ENCODE results near the gene BRD9. TPM values are rescaled to one million over a fixed set of nuclear protein-coding genes. Genes with fewer than 3 reads are reported as not detected.
"Not testable (repeated sequence)": the region's sequence is repeated elsewhere in the genome, so short reads cannot be mapped to it uniquely, and the experiment has no call there.

Gene BRD9
- total RNA-seq, 4 donors from 2014 or later, result 26.5 to 44.9 (median 34.3) TPM

DNA sequence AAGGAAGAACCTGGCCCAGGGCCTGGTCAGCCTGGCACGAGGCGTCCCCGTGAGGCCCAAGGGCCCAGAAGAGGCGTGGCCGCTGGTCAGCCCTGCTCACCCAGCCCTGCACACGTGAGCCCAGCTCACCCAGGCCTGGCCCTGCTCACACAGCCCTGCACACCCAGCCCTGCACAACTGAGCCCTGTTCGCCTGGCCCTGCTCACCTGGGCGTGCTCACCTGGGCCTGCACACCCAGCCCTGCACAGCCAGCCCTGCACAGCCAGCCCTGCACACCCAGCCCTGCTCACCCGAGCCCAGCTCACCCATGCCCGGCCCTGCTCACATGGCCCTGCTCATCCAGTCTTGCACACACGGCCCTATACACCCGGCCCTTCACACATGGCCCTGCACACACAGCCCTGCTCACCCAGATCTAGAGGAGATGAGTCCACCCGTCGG lies 43.9 kb downstream of the BRD9 start:
- Histone ChIP-seq H3K4me3 (no peak overlapping the region), H3K4me1 (peaks cover 7 to 24% (median 18%) of the 10 kb centered on the region in 4 donors), H3K9me3 (no peaks in the 10 kb centered on the region), H3K27ac (replicated peaks in 1 of 4) (no peak overlapping the region), H3K36me3 (peaks cover 0 to 6% (median 0%) of the 10 kb centered on the region in 4 donors), H3K27me3 (peaks cover 0 to 33% (median 0%) of the 10 kb centered on the region in 4 donors)
- DNase-seq (ENCODE audit: extremely low spot score), result no peak
- intact Hi-C loops (cut with DNase I), result no loop called here
- TF ChIP-seq EP300 (IDR thresholded peaks at IDR 0.05) (no peak), POLR2A (IDR thresholded peaks at IDR 0.05; ENCODE audit: low read depth) (no peak), POLR2AphosphoS5 (IDR thresholded peaks at IDR 0.05) (no peak)
- TF ChIP-seq, protein P1, sequence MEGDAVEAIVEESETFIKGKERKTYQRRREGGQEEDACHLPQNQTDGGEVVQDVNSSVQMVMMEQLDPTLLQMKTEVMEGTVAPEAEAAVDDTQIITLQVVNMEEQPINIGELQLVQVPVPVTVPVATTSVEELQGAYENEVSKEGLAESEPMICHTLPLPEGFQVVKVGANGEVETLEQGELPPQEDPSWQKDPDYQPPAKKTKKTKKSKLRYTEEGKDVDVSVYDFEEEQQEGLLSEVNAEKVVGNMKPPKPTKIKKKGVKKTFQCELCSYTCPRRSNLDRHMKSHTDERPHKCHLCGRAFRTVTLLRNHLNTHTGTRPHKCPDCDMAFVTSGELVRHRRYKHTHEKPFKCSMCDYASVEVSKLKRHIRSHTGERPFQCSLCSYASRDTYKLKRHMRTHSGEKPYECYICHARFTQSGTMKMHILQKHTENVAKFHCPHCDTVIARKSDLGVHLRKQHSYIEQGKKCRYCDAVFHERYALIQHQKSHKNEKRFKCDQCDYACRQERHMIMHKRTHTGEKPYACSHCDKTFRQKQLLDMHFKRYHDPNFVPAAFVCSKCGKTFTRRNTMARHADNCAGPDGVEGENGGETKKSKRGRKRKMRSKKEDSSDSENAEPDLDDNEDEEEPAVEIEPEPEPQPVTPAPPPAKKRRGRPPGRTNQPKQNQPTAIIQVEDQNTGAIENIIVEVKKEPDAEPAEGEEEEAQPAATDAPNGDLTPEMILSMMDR (IDR thresholded peaks at IDR 0.05), result no peak
- 98% methylated on average over 10 of the region's 14 CpGs for WGBS

DNA sequence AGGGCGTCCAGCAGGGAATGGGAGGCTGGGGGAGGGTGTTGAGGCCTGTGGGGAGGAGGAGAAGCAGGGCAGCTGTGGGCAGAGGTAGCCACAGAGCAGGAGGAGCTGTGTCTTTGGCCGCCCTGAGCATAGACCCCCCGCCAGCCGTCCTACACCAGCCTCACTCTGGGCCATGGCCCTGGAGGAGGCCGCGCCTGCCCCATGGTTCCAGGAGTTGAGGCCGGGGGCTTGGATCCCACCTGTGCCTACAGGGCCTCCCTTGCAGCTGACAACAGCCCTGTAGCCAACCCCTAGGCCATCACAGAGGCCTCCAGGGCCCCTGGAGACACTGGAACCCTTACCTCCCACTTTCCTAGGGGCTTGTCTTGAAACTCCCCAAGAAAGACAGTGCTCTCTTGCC lies 44.9 kb downstream of the BRD9 start:
- H3K4me3 ChIP-seq; H3K9me3 ChIP-seq; intact Hi-C loops (cut with DNase I); H3K27ac ChIP-seq (replicated peaks in 1 of 4); H3K36me3 ChIP-seq; DNase-seq (ENCODE audit: extremely low spot score): not testable (repeated sequence)
- Histone ChIP-seq H3K27me3 (peaks cover 0 to 23% (median 0%) of the 10 kb centered on the region in 4 donors), H3K4me1 (peaks cover 7 to 24% (median 18%) of the 10 kb centered on the region in 4 donors)
- 91% methylated on average over 4 of the region's 7 CpGs for WGBS

GRCh38 chr5:847212-847611 lies 45.4 kb downstream of the BRD9 start:
- H3K4me3 ChIP-seq; H3K36me3 ChIP-seq; H3K27ac ChIP-seq (replicated peaks in 1 of 4); H3K9me3 ChIP-seq; intact Hi-C loops (cut with DNase I); DNase-seq (ENCODE audit: extremely low spot score): not testable (repeated sequence)
- Histone ChIP-seq H3K27me3 (peaks cover 0 to 19% (median 0%) of the 10 kb centered on the region in 4 donors), H3K4me1 (peaks cover 7 to 24% (median 18%) of the 10 kb centered on the region in 4 donors)
- 90% methylated on average over 9 of the region's 18 CpGs for WGBS

- Histone ChIP-seq H3K27me3 (peaks cover 0 to 19% (median 0%) of the 10 kb centered on the region in 4 donors), H3K36me3 (peaks cover 0 to 11% (median 4%) of the 10 kb centered on the region in 4 donors), H3K4me1 (peaks cover 7 to 24% (median 18%) of the 10 kb centered on the region in 4 donors)
- H3K4me3 ChIP-seq; H3K27ac ChIP-seq (replicated peaks in 1 of 4); intact Hi-C loops (cut with DNase I); DNase-seq (ENCODE audit: extremely low spot score); H3K9me3 ChIP-seq: not testable (repeated sequence)
- WGBS, result 89% methylated on average over 18 of the region's 18 CpGs
These were observed 46.0 kb downstream of the BRD9 start for GRCh38 chr5:846602-847091.

- H3K27ac ChIP-seq (replicated peaks in 1 of 4); intact Hi-C loops (cut with DNase I); DNase-seq (ENCODE audit: extremely low spot score); H3K9me3 ChIP-seq; H3K4me3 ChIP-seq: not testable (repeated sequence)
- peaks cover 0 to 15% (median 0%) of the 10 kb centered on the region in 4 donors for H3K27me3 ChIP-seq
- peaks cover 7 to 23% (median 18%) of the 10 kb centered on the region in 4 donors for H3K4me1 ChIP-seq
- peaks cover 0 to 13% (median 6%) of the 10 kb centered on the region in 4 donors for H3K36me3 ChIP-seq
- WGBS, result 80% methylated on average over 9 of the region's 35 CpGs
These were observed 46.7 kb downstream of the BRD9 start for GRCh38 chr5:845676-846601.

GRCh38 chr5:845031-845675 lies 47.4 kb downstream of the BRD9 start:
- H3K9me3 ChIP-seq; DNase-seq (ENCODE audit: extremely low spot score): not testable (repeated sequence)

GRCh38 chr5:844426-844825 lies 48.2 kb downstream of the BRD9 start:
- not testable (repeated sequence) for H3K27ac ChIP-seq (replicated peaks in 1 of 4); DNase-seq (ENCODE audit: extremely low spot score); H3K9me3 ChIP-seq; H3K4me3 ChIP-seq; H3K4me1 ChIP-seq; H3K27me3 ChIP-seq
- 78% methylated on average over 12 of the region's 16 CpGs for WGBS
- intact Hi-C loops (cut with DNase I), result loop anchor here (5.0 kb wide), 1 partner anchor 82 kb away; no protein-coding TSS in a partner anchor
- peaks cover 0 to 22% (median 14%) of the 10 kb centered on the region in 4 donors for H3K36me3 ChIP-seq

More at GRCh38 chr5:845031-845675, 47.4 kb downstream of the BRD9 start:
- 87% methylated on average over 14 of the region's 21 CpGs for WGBS
- Histone ChIP-seq H3K4me1 (peaks cover 7 to 16% (median 14%) of the 10 kb centered on the region in 4 donors), H3K36me3 (peaks cover 0 to 20% (median 13%) of the 10 kb centered on the region in 4 donors)
- H3K27ac ChIP-seq (replicated peaks in 1 of 4); H3K27me3 ChIP-seq; H3K4me3 ChIP-seq; intact Hi-C loops (cut with DNase I): not testable (repeated sequence)

DNA sequence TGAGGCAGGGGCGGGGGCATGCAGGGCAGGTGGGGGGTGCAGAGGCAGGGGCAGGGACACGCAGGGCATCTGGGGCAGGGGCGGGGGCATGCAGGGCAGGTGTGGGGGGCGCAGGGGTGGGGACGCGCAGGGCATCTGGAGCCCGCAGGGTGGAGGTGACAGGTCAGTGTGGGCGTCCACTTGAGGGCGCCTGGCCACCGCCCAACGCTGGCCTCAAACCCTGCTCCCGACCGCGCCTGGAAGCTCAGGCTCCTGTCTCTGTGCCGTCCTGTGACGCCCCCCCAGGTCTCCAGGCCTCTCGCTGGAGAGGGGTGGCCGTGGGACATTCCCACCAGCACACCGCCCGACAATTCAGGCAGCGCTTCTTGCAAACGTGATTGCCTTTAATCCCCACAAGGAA lies 48.7 kb downstream of the BRD9 start:
- H3K9me3 ChIP-seq; H3K4me1 ChIP-seq; H3K27ac ChIP-seq (replicated peaks in 1 of 4); H3K27me3 ChIP-seq; H3K4me3 ChIP-seq; DNase-seq (ENCODE audit: extremely low spot score): not testable (repeated sequence)
- H3K36me3 ChIP-seq, result peaks cover 0 to 22% (median 14%) of the 10 kb centered on the region in 4 donors
- WGBS, result 77% methylated on average over 13 of the region's 22 CpGs
- intact Hi-C loops (cut with DNase I), result loop anchor here (5.0 kb wide), 1 partner anchor 82 kb away; no protein-coding TSS in a partner anchor

GRCh38 chr5:843371-843770 lies 49.2 kb downstream of the BRD9 start:
- not testable (repeated sequence) for H3K4me1 ChIP-seq; H3K9me3 ChIP-seq; DNase-seq (ENCODE audit: extremely low spot score); H3K27me3 ChIP-seq; H3K4me3 ChIP-seq; H3K27ac ChIP-seq (replicated peaks in 1 of 4)
- H3K36me3 ChIP-seq, result peaks cover 0 to 22% (median 14%) of the 10 kb centered on the region in 4 donors
- WGBS, result no CpG with 5 or more reads among the region's 26 CpGs
- intact Hi-C loops (cut with DNase I), result loop anchor here (5.0 kb wide), 1 partner anchor 81 kb away; no protein-coding TSS in a partner anchor

DNA sequence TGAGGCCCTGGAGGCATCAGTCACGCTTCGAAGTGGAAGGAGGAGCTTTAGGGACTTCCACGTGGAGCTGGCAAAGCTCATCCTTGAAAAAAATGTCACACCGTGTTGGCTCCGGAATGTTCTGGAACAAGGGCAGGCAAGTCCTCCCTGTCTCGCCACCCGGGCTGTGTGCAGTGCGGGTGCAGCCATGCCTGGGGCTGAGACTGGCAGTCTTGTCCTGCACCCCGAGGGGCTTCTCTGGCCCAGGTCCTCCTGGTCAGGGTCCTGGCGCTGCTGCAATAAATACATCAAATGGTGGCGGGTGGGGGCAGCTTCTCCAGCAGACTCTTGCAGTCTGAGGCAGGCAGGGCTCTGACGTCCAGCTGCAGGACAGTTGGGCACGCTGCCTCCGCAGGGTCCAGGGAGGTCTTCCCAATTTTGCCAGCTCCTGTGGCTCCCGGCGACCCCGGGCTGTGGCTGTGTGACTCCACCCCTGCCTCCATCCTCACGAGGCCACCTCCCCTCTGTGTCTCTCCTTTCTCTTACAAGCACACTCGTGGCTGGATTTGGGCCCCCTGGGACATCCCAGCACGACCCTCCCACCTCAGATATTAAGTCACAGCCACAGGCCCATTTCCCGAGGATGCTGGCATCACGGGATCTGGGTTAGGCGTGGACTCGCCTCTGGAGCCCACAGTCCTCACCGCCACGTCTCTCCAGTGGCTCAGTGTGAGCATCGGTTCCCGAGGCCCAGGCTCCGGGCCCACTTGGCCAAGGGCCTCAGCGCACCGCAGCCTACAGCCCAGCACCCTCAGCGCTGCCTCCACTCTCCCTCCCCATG lies 50.0 kb downstream of the BRD9 start:
- not testable (repeated sequence) for H3K9me3 ChIP-seq; H3K4me3 ChIP-seq; DNase-seq (ENCODE audit: extremely low spot score); H3K4me1 ChIP-seq; H3K27me3 ChIP-seq; H3K27ac ChIP-seq (replicated peaks in 1 of 4)
- intact Hi-C loops (cut with DNase I), result loop anchor here (5.0 kb wide), 1 partner anchor 80 kb away; no protein-coding TSS in a partner anchor
- H3K36me3 ChIP-seq, result peaks cover 0 to 22% (median 14%) of the 10 kb centered on the region in 4 donors
- WGBS, result 94% methylated on average over 22 of the region's 32 CpGs

Measured in esophagus muscularis mucosa (tissue), 4 donors.